GM12874 (cell line): Measurements from ENCODE around the gene EYA4.

ENCODE experiments used
- TF ChIP-seq, protein P1 (sequence below): IDR thresholded peaks from 2 replicates; pipeline ENCODE4 v1.5.1; 2011; ENCODE audit warnings: low read depth, mild to moderate bottlenecking, control low read depth, low read length, moderate library complexity; ENCODE audit not compliant: insufficient read depth

The EYA4 gene, protein sequence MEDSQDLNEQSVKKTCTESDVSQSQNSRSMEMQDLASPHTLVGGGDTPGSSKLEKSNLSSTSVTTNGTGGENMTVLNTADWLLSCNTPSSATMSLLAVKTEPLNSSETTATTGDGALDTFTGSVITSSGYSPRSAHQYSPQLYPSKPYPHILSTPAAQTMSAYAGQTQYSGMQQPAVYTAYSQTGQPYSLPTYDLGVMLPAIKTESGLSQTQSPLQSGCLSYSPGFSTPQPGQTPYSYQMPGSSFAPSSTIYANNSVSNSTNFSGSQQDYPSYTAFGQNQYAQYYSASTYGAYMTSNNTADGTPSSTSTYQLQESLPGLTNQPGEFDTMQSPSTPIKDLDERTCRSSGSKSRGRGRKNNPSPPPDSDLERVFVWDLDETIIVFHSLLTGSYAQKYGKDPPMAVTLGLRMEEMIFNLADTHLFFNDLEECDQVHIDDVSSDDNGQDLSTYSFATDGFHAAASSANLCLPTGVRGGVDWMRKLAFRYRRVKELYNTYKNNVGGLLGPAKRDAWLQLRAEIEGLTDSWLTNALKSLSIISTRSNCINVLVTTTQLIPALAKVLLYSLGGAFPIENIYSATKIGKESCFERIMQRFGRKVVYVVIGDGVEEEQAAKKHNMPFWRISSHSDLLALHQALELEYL

DNA sequence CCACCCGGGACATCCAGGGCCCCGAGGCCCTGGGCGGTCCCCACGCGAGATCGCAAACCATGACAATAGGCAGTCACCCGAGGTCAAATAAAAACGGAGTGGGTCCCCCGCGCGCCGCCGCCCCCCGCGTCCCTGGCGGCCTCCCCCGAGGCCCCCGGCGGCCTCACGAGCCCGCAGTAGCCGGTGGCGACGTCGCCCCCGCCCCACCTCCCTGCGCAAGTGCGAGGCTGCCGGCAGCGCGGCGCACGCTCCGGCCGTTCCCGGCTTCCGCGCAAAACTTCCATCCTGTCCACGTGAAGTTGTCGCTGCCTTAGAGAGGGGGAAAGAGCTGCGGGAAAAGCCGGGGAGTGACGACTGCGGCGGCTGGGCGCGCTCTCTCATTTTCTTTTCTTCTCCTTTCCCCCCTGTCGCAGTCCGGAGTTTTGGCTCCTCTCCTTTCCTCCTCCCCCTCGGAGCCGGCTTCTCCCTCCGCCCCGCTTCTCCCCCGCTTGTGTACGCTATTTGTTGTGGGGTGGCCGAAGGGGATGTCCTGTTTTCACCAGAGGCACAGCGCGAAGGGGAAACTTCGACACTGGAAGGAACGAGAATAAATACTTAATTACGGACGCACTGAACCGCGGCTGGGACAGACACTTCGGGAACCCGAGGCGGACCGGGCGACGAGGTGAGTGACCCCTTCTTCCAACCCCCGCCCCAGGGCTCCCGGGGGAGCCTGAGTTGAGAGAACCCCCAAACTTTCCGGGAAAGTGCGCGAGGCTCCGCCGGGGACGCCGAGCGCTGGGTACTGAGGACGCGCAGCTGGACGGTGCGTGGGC, at the start of gene EYA4:
TSS of gene EYA4 (plus strand) at position 272 of the 815 bp plus-strand sequence. CDS start 33,424 bp downstream, outside the sequence.
- TF ChIP-seq, protein P1, sequence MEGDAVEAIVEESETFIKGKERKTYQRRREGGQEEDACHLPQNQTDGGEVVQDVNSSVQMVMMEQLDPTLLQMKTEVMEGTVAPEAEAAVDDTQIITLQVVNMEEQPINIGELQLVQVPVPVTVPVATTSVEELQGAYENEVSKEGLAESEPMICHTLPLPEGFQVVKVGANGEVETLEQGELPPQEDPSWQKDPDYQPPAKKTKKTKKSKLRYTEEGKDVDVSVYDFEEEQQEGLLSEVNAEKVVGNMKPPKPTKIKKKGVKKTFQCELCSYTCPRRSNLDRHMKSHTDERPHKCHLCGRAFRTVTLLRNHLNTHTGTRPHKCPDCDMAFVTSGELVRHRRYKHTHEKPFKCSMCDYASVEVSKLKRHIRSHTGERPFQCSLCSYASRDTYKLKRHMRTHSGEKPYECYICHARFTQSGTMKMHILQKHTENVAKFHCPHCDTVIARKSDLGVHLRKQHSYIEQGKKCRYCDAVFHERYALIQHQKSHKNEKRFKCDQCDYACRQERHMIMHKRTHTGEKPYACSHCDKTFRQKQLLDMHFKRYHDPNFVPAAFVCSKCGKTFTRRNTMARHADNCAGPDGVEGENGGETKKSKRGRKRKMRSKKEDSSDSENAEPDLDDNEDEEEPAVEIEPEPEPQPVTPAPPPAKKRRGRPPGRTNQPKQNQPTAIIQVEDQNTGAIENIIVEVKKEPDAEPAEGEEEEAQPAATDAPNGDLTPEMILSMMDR, result no peak

GRCh38 chr6:133193396-133193795, 47.8 kb upstream of the EYA4 start:
- TF ChIP-seq, protein P1, result no peak

- TF ChIP-seq, protein P1, result no peak
These were observed 42.4 kb upstream of the EYA4 start for GRCh38 chr6:133198725-133199124.

DNA sequence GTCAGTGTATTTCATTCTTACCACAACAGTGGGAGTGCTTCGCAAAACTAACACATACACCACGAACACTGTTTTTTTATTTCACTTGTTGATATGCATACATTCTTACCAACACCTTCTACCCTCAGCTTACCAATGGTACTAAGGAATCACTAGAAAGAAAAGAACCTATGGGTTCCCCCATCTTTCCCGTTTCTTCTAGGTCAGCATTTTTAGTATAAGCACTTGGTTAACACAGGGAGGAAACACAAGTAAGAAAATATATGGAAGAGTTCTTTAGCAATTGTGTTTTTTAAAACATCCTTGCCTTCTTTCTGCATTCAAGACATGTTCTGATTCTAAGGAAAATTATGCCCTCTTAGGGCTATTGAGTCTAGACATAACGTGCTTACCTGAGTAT, 39.9 kb upstream of the EYA4 start:
- TF ChIP-seq, protein P1, result no peak

DNA sequence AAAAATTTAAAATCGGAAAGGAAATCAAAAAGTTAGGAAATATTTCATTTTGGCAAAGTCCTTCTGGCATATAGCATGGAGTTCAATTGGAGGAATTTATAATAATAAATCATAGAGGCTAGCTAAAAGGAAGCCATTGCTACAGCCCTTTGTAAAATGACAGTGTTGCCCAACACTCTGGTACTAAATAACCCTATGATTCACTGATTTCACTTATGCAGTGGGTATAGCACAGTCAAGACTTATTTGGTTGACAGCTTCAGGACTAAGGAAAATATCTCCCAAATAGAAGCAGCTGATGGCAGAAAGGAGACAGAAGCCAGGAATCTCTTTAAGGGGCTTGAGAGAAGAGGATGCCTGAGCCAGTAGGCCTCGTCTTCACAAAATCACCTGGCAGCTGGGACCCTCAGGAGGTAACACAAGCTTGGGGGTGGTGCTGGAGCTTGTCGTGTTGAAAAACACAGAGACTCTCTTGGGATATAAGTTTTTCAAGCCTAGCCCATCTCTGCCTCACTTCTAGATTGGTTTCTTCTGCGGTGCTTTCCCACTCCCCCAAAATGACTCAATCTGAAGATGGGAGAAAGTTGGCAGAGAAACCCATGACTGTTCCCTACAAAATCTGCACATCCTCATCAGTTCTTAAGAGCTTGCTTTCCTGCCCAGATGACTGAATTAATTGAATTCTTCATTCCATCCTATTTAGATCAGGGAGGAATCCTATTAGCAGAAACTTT, 38.4 kb upstream of the EYA4 start:
- TF ChIP-seq, protein P1, result no peak

GRCh38 chr6:133203344-133203697, 37.8 kb upstream of the EYA4 start:
- TF ChIP-seq, protein P1, result no peak
